ENCODE data around the gene ASCC3.

GRCh38 chr6:100892116-100892515 is 11.0 kb upstream of the ASCC3 start:
- no peak for TF ChIP-seq SUZ12 (IDR thresholded peaks at IDR 0.05; ENCODE audit: extremely low read depth, insufficient read depth, insufficient read length)
- no peak for TF ChIP-seq YY1 (IDR thresholded peaks at IDR 0.05; ENCODE audit: insufficient read depth, insufficient read length)
